Epidermal melanocyte (primary cell): Measurements from ENCODE around the gene VN1R5.
"Not testable (repeated sequence)": the region's sequence is repeated elsewhere in the genome, so short reads cannot be mapped to it uniquely, and the experiment has no call there.

Experiments
- DNase-seq: peaks from one replicate; pipeline ENCODE4 v3.0.0; 2011; ENCODE audit warnings: low spot score; ENCODE audit not compliant: insufficient read length

The VN1R5 gene

GRCh38 chr1:247273013-247273412, 17.1 kb downstream of the VN1R5 start:
- DNase-seq = no peak

GRCh38 chr1:247274605-247275256, 18.9 kb downstream of the VN1R5 start:
- no peak for DNase-seq

- no peak for DNase-seq
These were observed 21.3 kb downstream of the VN1R5 start for GRCh38 chr1:247277191-247277590.

- DNase-seq = no peak
These were observed 25.2 kb downstream of the VN1R5 start for GRCh38 chr1:247281001-247281574.

- DNase-seq = no peak
These were observed 30.3 kb downstream of the VN1R5 start for GRCh38 chr1:247286134-247286670.

GRCh38 chr1:247287460-247287859, 31.6 kb downstream of the VN1R5 start:
- no peak for DNase-seq

- DNase-seq = no peak
These were observed 32.5 kb downstream of the VN1R5 start for GRCh38 chr1:247288341-247288740.

GRCh38 chr1:247289274-247289892, 33.5 kb downstream of the VN1R5 start:
- DNase-seq = not testable (repeated sequence)

- no peak for DNase-seq
These were observed 34.7 kb downstream of the VN1R5 start for GRCh38 chr1:247290576-247290975.

GRCh38 chr1:247291161-247291560, 35.3 kb downstream of the VN1R5 start:
- DNase-seq = no peak

GRCh38 chr1:247291833-247292561, 36.1 kb downstream of the VN1R5 start:
- DNase-seq = no peak

GRCh38 chr1:247293047-247293446, 37.2 kb downstream of the VN1R5 start:
- DNase-seq = no peak

GRCh38 chr1:247294282-247294681, 38.4 kb downstream of the VN1R5 start:
- DNase-seq = no peak

- DNase-seq = no peak
These were observed 39.4 kb downstream of the VN1R5 start for GRCh38 chr1:247295274-247295684.

- no peak for DNase-seq
These were observed 39.9 kb downstream of the VN1R5 start for GRCh38 chr1:247295746-247296145.

- no peak for DNase-seq
These were observed 40.8 kb downstream of the VN1R5 start for GRCh38 chr1:247296599-247297180.

GRCh38 chr1:247297263-247298123, 41.6 kb downstream of the VN1R5 start:
- no peak for DNase-seq

GRCh38 chr1:247298124-247298481, 42.2 kb downstream of the VN1R5 start:
- no peak for DNase-seq

- DNase-seq = no peak
These were observed 42.8 kb downstream of the VN1R5 start for GRCh38 chr1:247298701-247299100.

- DNase-seq = no peak
These were observed 44.0 kb downstream of the VN1R5 start for GRCh38 chr1:247299723-247300381.
